ENCODE results near the gene SRGAP3.

Gene SRGAP3

GRCh38 chr3:9296241-9296640 is 46.8 kb upstream of the SRGAP3 start:
- H3K4me1 ChIP-seq (ENCODE audit: control insufficient read depth, insufficient read depth, low read length): no peaks in the 10 kb centered on the region
- H3K9me3 ChIP-seq (ENCODE audit: control insufficient read depth, insufficient read depth, low read depth, low read length): no peaks in the 10 kb centered on the region
- H3K36me3 ChIP-seq (ENCODE audit: control insufficient read depth in 2 of 2, insufficient read depth in 1 of 2, low read length in 2 of 2): no peaks in the 10 kb centered on the region
- H3K27ac ChIP-seq (ENCODE audit: extremely low read depth, low read depth, low read length): no peak overlapping the region
- ChIA-PET POLR2A (no interaction called here), CTCF (no interaction called here)
- H3K4me3 ChIP-seq (ENCODE audit: low read depth, low read length): no peak overlapping the region
- no peak for TF ChIP-seq KLF10 (tag by site-specific recombination; IDR thresholded peaks at IDR 0.05)
- TF ChIP-seq ZNF544 (tag by site-specific recombination; IDR thresholded peaks at IDR 0.05): no peak
- no peak for TF ChIP-seq TCF7L2 (IDR thresholded peaks at IDR 0.05; ENCODE audit: borderline replicate concordance, low read depth, low read length)
- no peak for TF ChIP-seq ZNF585B (tag by site-specific recombination; IDR thresholded peaks at IDR 0.05)
- no peak for TF ChIP-seq ZIC2 (tag by site-specific recombination; IDR thresholded peaks at IDR 0.05)
- no peak for TF ChIP-seq ZNF777 (tag by site-specific recombination; IDR thresholded peaks at IDR 0.05; ENCODE audit: borderline replicate concordance)
- TF ChIP-seq ZNF654 (tag by site-specific recombination; IDR thresholded peaks at IDR 0.05; ENCODE audit: low read depth): no peak
- no peak for TF ChIP-seq AEBP2 (tag by site-specific recombination; IDR thresholded peaks at IDR 0.05; ENCODE audit: borderline replicate concordance)

GRCh38 chr3:9295007-9295406 is 45.6 kb upstream of the SRGAP3 start:
- no peak for TF ChIP-seq ZNF26 (tag by site-specific recombination; IDR thresholded peaks at IDR 0.05)
- TF ChIP-seq GLIS2 (tag by site-specific recombination; IDR thresholded peaks at IDR 0.05): no peak
- no peak for TF ChIP-seq ZNF660 (tag by site-specific recombination; IDR thresholded peaks at IDR 0.05)
- TF ChIP-seq ZSCAN5A (tag by site-specific recombination; IDR thresholded peaks at IDR 0.05): no peak
- TF ChIP-seq, protein P1, sequence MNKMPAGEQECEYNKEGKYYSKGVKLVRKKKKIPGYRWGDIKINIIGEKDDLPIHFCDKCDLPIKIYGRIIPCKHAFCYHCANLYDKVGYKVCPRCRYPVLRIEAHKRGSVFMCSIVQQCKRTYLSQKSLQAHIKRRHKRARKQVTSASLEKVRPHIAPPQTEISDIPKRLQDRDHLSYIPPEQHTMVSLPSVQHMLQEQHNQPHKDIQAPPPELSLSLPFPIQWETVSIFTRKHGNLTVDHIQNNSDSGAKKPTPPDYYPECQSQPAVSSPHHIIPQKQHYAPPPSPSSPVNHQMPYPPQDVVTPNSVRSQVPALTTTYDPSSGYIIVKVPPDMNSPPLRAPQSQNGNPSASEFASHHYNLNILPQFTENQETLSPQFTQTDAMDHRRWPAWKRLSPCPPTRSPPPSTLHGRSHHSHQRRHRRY (tag by site-specific recombination; IDR thresholded peaks at IDR 0.05): no peak
- no peak for TF ChIP-seq ZNF654 (tag by site-specific recombination; IDR thresholded peaks at IDR 0.05; ENCODE audit: low read depth)
- no peak for TF ChIP-seq ZNF239 (tag by site-specific recombination; IDR thresholded peaks at IDR 0.05)
- no peak for TF ChIP-seq ZNF449 (tag by site-specific recombination; IDR thresholded peaks at IDR 0.05)
- TF ChIP-seq, protein P2, sequence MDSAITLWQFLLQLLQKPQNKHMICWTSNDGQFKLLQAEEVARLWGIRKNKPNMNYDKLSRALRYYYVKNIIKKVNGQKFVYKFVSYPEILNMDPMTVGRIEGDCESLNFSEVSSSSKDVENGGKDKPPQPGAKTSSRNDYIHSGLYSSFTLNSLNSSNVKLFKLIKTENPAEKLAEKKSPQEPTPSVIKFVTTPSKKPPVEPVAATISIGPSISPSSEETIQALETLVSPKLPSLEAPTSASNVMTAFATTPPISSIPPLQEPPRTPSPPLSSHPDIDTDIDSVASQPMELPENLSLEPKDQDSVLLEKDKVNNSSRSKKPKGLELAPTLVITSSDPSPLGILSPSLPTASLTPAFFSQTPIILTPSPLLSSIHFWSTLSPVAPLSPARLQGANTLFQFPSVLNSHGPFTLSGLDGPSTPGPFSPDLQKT (IDR thresholded peaks at IDR 0.05; ENCODE audit: borderline replicate concordance, low read depth, low read length): no peak
- no peak for TF ChIP-seq ZNF623 (tag by site-specific recombination; IDR thresholded peaks at IDR 0.05)
- no peaks in the 10 kb centered on the region for H3K9me3 ChIP-seq (ENCODE audit: control insufficient read depth, insufficient read depth, low read depth, low read length)
- no peak overlapping the region for H3K27ac ChIP-seq (ENCODE audit: extremely low read depth, low read depth, low read length)
- no peaks in the 10 kb centered on the region for H3K36me3 ChIP-seq (ENCODE audit: control insufficient read depth in 2 of 2, insufficient read depth in 1 of 2, low read length in 2 of 2)
- no peak overlapping the region for H3K4me3 ChIP-seq (ENCODE audit: low read depth, low read length)
- ChIA-PET POLR2A (no interaction called here), CTCF (interaction anchor here (0.6 to 1.2 kb wide), 3 partner anchors 197 to 524 kb away, joined by 3 to 4 read pairs (median 3); no protein-coding TSS in a partner anchor)
- no peaks in the 10 kb centered on the region for H3K4me1 ChIP-seq (ENCODE audit: control insufficient read depth, insufficient read depth, low read length)
